Stimulated activated CD8-positive, alpha-beta memory T cell treated with anti-CD3 and anti-CD28 coated beads, Interleukin-15, amount 100 ng/mL, for 48 hours (primary cell): ENCODE measurements around the gene PPAT.

Experiments
- DNase-seq, 2 donors: peaks; one replicate each; pipeline ENCODE4 v3.0.0-alpha.2; 2020; ENCODE audit warnings: low read depth in 2 of 2

PPAT gene

DNA sequence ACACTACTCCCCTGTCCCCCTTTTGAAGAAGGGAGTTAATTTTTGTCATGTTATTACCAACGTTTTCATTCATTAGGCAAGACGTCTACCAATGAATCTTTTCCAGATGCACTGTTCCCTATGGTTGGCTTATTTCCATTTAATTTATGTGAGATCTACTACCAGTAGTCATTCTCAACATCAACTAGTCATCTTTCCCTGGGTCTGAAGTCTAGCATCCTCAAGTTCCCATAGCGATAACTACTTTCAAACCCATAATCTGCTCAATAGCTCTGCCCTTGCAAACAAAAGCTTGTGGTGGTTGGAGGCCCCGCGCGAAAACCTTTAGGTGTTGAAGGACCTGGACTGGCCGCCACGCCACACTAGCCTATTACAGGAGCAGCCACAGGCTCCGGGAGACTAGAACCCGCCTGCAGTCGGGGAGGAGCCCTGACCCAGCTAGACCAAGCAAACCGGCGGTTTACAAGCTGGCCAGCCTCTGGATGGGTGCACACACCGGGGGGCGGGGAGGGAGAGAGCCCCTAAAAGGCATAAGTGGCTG is 746 bp downstream of the PPAT start:
- peak; percentile 20 to 25 for DNase-seq

DNA sequence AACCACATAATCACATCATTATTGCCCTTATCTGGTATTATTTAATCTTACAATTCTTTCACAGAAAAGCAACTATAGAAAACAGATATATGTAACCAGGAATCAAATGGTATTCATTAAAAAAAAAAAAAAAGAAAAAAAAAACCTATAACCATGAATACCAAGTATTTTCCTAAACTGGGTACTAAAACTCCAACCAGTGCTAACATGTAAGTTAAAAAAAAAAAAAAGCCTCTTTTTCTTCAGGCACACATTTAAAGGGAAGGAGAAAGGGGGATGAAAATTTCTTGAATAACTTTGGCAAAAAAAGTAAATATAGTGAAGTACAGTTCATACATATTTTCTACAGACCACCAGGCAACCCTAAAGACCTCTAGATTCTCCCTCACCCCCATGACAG is 2.1 kb downstream of the PPAT start:
- DNase-seq, result no peak

DNA sequence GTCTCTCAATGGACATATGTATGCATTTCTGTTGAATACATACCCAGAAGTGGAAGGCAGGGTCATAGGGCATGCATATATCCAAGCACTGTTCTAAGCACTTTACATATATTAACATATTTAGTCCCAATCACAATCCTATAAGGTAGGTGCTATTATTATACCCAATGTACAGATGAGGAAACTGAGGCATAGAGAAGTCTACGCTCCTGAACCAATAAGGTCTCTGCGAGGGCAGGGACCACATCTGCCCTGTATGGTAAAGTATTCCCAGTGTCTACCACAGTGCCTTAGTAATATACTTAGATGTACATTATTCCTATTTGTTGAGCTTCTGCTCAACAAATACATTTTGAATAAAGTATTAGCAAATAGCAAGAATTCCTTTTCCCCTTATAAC is 5.2 kb downstream of the PPAT start:
- no peak for DNase-seq

DNA sequence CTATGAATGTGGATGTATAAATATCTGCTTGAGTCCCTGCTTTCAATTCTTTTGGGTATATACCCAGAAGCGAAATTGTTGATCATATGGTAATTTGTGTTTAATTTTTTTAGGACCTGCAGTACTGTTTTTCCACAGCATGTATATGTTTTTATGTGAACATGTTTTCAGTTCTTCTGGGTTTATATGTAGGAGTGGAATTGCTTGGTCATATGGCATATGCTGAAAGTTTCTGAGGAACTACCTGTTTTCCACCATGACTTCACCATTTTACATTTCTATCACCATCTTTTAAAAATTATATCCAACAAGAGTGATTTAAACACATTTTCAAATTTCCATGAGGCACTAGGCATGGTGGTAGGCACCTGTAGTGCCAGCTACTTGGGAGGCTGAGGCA is 8.2 kb downstream of the PPAT start:
- no peak for DNase-seq

DNA sequence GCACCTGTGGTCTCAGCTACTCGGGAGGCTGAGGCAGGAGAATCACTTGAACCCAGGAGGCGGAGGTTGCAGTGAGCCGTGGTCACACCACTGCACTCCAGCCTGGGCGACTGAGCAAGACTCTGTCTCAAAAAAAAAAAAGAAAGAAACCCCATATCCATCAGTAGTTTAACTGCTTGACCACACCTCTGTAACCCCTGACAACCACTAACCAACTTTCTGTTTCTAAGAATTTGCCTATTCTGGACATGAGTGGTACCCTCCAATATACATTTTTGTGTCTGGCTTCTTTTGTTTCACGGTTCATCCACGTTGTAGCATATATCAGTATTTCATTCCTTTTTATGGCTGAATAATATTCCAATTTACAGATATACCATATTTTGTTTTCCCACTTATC is 9.1 kb downstream of the PPAT start:
- no peak for DNase-seq

DNA sequence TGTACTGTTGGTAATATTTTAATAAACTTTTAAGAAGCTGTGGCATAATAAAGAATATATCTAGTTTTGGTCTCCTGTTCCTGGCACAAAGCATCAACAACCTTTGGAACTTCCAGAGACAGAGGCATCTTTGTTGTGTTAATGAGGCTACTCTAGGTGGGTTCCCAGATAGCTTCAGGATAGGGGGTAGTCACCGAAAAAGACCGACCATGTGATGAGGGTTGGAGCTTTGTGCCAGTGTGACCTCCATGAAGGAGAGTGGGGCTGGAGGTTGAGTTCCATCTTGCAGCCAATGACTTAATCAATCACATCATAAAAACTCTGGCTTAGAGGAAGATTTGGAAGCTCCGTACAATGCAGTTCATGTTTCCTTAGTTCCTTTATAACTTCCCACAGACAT is 9.9 kb downstream of the PPAT start:
- DNase-seq, result no peak

DNA sequence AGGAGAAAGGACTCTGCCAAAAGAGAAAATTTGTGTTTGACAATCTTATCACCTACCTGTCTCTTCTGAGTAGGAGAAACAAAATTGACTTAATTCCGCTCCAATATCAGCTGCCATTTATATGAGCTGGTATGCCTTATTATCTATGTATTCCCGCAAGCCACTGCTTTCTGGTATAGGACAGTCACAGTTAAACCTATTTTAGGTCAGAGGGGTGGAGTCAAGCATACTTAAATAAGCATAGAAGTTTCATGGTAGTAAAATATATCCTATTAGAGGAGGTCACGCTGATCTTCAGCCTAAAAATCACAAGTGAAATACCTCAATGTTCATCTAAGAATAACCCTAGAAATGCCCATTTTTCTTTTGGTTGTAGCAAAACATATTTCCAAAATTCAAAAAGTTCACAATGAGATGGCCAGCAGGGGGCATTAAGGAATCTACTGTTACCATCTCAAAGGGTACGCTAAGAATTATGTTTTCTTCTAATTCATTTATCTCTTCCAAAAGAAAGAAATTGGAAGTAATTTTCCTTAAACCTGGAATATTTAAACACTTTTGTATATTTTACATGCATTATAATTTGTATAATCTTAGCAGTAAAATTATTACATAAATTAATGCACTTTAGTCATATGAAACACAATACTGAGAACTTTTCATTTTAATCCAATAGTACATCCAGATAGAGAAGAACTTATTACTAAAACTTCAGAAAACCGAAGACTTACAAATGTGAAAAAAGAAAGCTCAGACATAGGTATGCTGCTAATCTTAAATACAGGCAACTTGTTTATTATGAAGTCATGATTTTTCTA is 10.5 kb downstream of the PPAT start:
- no peak for DNase-seq

DNA sequence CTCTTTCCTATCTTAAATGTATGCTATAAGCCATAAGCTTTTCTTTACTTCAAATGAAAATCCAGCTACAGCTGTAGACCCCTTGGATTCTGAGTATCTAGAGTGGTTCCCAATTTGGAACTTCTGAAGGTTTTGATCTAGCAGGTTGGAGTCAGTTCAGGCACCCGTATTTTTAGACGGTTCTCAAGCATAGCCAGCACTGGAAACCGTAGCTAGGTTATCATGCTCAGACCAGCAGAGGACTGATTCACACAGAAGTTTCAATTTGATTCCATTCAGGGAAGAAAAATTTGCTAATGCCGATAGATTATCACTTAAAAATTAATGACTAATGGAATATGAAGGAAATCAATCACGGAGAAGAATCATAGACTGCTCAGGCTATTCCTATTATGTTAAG is 11.2 kb downstream of the PPAT start:
- no peak for DNase-seq

DNA sequence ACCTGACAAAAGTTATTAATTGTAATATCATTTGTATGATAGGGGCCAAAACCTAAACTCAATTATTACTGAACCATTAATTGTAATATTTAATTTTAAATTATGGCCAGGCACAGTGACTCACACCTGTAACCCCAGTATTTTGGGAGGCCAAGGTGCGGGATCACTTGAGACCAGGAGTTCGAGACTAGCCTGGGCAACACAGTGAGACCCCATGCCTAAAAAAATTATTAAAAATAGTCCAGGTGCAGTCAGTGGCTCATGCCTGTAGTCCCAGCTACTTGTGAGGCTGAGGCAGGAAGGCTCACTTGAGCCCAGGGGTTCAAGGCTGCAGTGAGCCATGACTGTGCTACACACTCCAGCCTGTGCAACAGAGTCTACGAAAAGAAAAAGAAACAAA is 18.0 kb downstream of the PPAT start:
- no peak for DNase-seq

DNA sequence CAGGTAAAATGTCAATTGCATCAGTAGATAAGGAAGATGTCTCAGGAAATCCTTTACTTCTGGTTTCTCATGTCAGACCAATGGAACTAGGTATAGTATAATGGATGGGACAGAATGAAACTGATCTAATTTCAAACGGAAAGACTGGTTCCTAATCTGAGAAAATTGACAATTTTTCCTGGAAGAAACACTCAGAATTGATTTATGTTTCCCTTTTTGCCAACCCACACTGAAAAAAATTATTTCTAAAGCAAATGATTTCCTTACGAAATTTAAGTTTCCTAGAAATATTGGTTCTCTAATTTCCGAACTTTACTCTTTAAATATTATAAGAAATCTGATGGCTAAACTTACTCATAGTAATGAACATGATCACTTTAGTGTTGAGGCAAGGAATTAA is 19.1 kb downstream of the PPAT start:
- DNase-seq, result no peak

DNA sequence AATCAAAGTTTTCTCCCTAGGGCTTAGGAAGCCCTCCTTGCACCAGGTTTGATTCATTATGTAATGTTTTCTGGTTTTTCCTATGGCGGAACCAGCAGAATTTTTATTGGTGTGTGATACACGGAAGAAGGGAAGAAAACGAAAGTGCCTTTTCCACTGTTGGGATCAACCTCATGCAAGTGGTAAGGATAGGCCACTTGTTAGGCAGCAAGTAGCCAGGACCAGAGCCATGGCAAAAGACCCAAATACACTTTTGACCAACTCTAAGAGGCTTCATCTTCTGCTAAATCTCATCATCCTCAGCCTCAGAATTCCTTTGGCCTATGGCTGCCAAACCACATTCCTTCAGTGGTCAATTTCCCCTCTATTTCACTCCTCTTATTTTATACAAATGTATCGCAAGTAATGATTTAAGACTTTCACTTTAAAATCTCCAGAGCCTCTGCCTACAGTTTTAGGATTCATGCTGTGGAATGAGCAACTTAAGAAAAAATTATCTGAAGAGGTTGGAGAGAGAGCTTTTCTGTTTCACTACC is 21.2 kb downstream of the PPAT start:
- DNase-seq, result no peak

DNA sequence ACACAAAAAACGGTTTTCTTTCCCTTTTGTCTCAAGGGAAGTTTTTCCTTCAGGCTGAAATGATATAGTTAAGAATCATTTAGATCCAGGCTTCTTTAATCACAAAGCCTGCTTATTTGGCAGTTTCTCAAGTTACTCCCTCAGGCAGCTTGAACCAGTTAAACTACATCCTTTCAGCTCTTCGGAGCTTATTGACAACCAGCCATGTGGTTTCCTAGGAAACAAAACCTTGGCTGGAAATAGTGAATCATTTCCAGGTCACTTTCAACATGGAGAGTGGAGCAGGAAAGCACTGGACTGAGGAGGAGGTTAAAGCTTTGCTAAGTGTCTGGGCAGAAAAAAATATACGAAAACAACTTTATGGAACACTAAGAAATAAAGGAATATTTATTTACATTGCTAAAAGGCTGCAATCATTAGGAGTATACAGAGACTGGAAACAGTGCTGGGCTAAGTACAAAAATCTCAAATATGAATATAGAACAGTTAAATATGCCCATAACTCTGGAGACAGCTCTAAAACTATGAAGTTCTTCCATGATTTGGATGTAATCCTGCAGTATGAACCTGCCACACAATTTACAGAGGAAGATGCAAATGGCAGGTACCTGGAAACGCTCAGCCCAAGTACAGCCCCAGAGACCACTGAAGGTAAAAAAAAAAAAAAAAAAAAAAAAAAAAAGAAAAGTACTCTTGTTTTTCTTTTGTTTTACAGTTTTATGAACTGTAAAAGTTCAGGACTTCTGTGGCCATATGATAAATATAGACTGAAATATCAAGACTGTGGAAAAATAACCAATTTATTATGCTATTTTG is 25.0 kb downstream of the PPAT start:
- no peak for DNase-seq

DNA sequence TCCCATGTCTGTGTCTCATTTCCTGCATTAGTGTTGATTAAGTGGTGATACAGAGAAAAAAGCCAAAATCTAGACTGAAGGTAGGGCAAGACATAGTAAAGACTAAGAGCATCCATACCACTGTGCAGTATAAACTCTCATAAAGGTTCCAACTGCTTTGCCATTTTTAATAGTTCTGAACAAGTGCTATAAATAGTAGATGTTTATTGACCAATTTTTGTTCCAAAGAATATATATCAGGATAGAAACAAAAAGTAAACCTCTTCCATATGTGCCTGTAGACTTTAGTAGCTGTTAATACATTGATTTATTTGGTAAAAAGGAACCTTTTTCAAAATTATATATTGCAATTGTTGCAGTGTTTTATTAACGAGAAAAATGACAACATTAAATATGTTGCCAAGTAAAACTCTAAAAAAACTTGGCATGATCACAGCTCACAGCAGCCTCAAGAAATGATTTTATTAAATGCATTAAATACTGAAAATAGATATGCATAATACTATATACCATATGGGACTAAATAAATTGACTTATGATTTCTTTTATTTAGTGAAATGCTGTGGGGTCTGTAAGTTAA is 25.8 kb downstream of the PPAT start:
- no peak for DNase-seq

DNA sequence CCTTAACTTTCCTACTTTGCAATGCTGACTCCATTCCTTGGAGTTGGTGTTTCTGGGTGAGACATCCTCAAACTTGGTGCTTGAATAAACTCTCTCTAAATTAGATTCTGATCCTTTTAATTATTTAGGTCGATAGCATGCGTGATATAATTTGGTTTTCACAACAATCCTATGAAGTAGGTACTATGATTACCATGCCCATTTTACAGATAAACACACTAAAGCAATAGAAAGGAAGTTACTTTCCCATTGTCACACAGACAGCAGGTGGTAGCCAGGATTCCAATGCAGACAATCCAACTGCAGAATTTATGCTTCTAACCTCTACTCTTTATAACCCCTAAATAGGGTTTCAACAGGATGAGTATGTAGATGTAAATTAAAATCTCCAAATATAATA is 26.4 kb downstream of the PPAT start:
- DNase-seq, result no peak

DNA sequence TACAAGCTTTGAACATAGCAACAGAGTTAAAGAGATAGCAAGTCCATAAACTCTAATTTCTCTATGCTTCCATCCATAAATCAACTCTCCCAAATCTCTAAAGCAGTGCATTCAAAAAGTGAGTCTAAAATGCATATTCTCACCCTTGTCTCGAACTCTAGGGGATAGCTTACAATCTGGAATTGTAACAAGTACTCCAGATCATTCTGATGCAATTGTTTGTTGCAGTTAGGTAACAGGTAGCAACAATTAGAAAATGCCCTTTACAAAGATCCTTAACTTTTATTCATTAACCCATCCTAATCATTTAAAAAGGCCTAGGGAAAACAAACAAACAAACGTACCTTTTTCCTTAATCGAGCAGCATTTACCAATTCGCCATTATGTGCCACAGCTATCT is 29.3 kb downstream of the PPAT start:
- no peak for DNase-seq

DNA sequence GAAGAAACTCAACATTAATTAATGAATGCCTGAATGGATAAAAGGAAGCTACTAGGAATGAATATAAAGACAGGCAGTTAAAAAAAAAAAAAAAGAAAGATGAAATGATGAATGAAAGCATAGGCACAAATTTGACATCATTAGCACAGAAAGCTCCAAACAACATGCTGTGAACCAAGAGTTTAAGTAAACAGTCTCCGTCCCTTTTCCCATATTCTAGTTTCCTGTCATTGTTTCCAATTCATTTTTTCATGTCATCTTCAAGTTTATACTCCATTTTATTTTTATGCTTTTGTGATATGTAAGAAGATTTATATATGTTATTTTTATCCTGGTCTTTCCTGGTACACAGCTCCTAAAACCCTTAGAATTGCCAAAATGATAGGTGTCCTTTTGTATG is 30.4 kb downstream of the PPAT start:
- DNase-seq, result no peak

DNA sequence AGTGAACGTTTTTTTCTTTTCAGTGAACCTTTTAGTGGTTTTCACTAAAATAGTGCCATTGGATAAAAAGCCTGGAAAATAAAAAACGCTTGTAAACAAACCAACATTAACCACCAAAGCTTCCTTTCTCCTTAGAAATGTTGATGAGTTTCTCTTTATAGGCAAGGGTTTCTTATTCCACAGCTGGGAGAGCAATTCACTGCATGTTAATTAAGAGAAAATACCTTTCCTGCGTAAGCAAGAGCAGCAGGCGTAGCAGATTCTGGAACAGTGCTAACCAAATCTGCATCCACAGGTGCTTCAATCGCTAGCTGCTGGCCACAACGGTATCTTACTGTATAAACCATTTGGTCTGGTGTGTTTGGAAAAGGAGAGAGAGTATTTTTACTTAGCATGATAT is 34.9 kb downstream of the PPAT start:
- DNase-seq, result no peak

DNA sequence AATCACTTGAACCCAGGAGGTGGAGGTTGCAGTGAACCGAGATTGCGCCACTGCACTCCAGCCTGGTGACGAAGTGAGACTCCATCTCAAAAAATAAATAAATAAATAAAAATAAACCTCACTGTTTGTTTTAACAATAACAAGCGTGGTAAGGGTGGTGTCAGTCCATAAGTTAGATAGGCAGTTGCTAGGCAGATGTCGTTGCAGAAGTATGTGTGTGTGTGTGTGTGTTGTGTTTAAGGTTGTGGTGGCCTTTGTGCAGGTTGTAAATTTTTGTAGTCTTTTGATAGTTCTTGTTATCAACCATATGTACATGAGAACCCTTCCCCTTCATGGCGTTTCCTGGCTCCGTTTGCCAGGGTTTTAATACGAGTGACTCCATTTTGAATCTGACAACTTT is 44.1 kb downstream of the PPAT start:
- DNase-seq, result no peak

DNA sequence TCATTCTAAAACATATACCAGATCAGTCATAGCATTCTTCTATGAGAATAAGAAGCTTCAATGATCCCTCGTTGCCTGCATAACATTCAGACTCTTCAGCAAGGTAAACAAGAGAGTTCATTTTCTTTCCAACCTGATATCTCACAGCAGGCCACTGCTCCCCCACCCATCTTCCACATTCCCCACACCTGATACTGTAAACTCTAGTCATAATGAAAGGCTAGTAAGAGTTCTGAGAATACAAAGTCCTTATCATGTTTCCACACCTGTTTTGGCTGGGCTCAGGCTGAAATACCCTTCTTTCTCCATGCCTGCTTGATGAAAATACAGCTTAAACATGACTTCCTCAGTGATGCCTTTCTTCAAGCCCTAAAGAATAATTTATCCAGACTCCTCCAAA is 45.9 kb downstream of the PPAT start:
- no peak for DNase-seq

DNA sequence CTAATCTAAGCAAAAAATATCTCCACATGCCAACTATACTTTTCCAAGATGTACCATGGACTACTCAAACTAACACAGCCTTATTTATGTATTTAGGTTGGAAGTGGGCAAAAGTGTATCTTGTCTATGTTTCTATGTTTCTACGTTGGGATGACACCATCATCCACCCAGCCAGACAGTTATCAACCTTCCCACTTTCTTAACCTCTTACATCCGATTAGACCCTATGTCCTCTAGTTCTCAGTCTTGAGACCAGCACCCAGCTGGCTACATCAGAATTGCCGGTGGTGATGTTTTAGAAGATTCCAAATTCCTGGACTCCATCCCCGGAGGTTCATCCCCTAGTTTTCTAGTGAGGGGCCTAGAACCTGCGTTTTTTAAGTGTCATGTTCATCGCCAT is 47.1 kb downstream of the PPAT start:
- no peak for DNase-seq

DNA sequence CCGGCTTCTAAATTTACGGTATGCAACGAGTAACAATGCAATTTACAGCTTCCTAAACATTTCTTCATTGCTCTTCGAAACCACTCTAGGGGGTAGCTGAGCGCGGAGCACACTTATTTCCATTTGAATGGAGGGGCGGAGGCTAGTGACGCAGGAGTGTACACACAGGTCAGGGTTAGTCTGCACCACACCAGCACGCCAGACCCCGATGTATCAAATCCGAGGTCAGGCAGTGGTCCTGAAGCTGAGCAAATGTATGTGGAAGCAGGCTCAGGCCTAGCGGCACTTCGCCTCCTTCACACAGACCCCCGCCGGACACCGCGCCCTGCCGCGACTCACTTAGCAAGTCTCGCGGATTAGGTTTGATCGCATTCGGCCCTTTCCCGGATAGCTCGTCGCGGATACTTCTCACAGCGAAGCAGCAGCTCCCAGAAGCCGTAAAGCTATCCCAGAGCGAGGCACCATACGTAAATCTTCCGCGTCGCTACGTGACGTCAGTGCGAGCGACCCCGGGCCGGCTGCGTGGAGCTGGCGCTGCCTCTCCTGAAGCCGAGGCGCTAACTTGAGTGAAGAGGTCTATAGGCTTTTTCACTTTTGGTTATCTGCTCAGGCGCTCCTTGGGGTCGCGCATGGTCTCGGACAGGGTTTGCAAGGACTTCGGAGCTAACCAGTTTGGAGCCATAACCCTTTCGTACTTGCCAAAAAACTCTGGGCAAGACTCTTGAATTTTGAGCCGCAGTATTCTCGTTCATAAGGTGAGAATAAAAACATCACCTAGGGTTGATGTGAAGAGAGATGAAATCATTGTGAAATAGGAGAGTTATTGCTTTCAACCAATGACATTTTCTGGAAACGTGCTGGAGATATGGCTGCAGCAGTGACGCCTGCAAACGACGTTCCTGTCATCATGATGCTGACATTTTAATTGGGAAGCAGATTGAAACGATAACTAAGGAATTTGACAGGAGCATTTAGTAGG is 48.1 kb downstream of the PPAT start, which contains the start of gene AASDH:
AASDH (minus strand) TSS at position 469 of the 979 bp plus-strand sequence. CDS start 3,192 bp downstream, outside the sequence.
- peak; percentile 89 to 91 for DNase-seq
